Right atrium auricular region (tissue), 2 donors: ENCODE results near the gene NF1. TPM values are rescaled to one million over a fixed set of nuclear protein-coding genes. Genes with fewer than 3 reads are reported as not detected.
"Not testable (repeated sequence)": the region's sequence is repeated elsewhere in the genome, so short reads cannot be mapped to it uniquely, and the experiment has no call there.

Source experiments
- DNase-seq: peaks from one replicate; pipeline ENCODE4 v3.0.0-alpha.2; 2019; ENCODE audit warnings: low spot score
- H3K27ac ChIP-seq, 2 donors: fragments of 200-600 bp; sonication (generic); 1 replicate in 1 of 2; 2 replicates in 1 of 2; pipeline ENCODE4 v1.5.1; 2016 to 2019
- H3K27me3 ChIP-seq, 2 donors: fragments of 200-600 bp; sonication (generic); one replicate each; pipeline versions ENCODE4 v1.5.1 to v1.6.0; 2017 to 2019
- H3K36me3 ChIP-seq: fragments of 200-600 bp; sonication (generic); one replicate; pipeline ENCODE4 v1.5.1; 2016
- H3K4me1 ChIP-seq, 2 donors: fragments of 200-600 bp; sonication (generic); one replicate each; pipeline versions ENCODE4 v1.5.1 to v1.6.0; 2017 to 2019
- H3K4me3 ChIP-seq, 2 donors: fragments of 200-600 bp; sonication (generic); 1 replicate in 1 of 2; 2 replicates in 1 of 2; pipeline ENCODE4 v1.5.1; 2017 to 2019; ENCODE audit warnings: mild to moderate bottlenecking in 1 of 2, moderate library complexity in 1 of 2
- H3K9me3 ChIP-seq, 2 donors: fragments of 200-600 bp; sonication (generic); one replicate each; pipeline ENCODE4 v1.5.1; 2019
- CTCF ChIP-seq, 2 donors: fragments of 200-600 bp; sonication (generic); IDR thresholded peaks; one replicate each; pipeline ENCODE4 v1.5.1; 2019; ENCODE audit warnings: antibody characterized with exemption in 2 of 2
- total RNA-seq, 2 donors: library from RNA; depleted of rRNA; stranded (reverse); fragments of >200 nt; gene quantifications; one replicate each; pipeline ENCODE4 v1.1.0, GENCODE V29; 2016

Gene NF1
- total RNA-seq, 2 donors from 2014 or later: 47.5 to 51.4 TPM

- no peak for DNase-seq
- Histone ChIP-seq H3K27me3 (no peaks in the 10 kb centered on the region), H3K4me1 (no peaks in the 10 kb centered on the region), H3K36me3 (peaks cover 24% of the 10 kb centered on the region), H3K27ac (no peak overlapping the region), H3K4me3 (no peak overlapping the region), H3K9me3 (no peaks in the 10 kb centered on the region)
- TF ChIP-seq CTCF (IDR thresholded peaks at IDR 0.05): no peak
Observed at GRCh38 chr17:31256936-31257335, 162.2 kb downstream of the NF1 start.

GRCh38 chr17:31260151-31260550 lies 165.4 kb downstream of the NF1 start:
- H3K4me3 ChIP-seq: no peak overlapping the region
- DNase-seq: no peak
- peaks cover 29% of the 10 kb centered on the region for H3K36me3 ChIP-seq
- H3K9me3 ChIP-seq: no peaks in the 10 kb centered on the region
- H3K27ac ChIP-seq: no peak overlapping the region
- H3K27me3 ChIP-seq: no peaks in the 10 kb centered on the region
- TF ChIP-seq CTCF (IDR thresholded peaks at IDR 0.05): no peak
- no peaks in the 10 kb centered on the region for H3K4me1 ChIP-seq

- Histone ChIP-seq H3K4me3 (no peak overlapping the region), H3K27me3 (no peaks in the 10 kb centered on the region), H3K27ac (no peak overlapping the region), H3K4me1 (no peaks in the 10 kb centered on the region), H3K36me3 (peaks cover 40% of the 10 kb centered on the region), H3K9me3 (no peaks in the 10 kb centered on the region)
- DNase-seq: no peak
- TF ChIP-seq CTCF (IDR thresholded peaks at IDR 0.05): no peak
Observed at GRCh38 chr17:31261601-31262000, 166.8 kb downstream of the NF1 start.

- not testable (repeated sequence) for H3K4me3 ChIP-seq, H3K27ac ChIP-seq, DNase-seq, H3K9me3 ChIP-seq, H3K4me1 ChIP-seq, H3K27me3 ChIP-seq
- H3K36me3 ChIP-seq: peaks cover 40% of the 10 kb centered on the region
Observed at GRCh38 chr17:31262923-31263322, 168.1 kb downstream of the NF1 start.

- Histone ChIP-seq H3K27ac (no peak overlapping the region), H3K27me3 (no peaks in the 10 kb centered on the region), H3K9me3 (no peaks in the 10 kb centered on the region), H3K4me1 (peaks cover 0 to 26% of the 10 kb centered on the region in 2 donors), H3K36me3 (peaks cover 22% of the 10 kb centered on the region), H3K4me3 (no peak overlapping the region)
- no peak for DNase-seq
- no peak for TF ChIP-seq CTCF (IDR thresholded peaks at IDR 0.05)
Observed at GRCh38 chr17:31266042-31266441, 171.3 kb downstream of the NF1 start.

- TF ChIP-seq CTCF (IDR thresholded peaks at IDR 0.05): no peak
- Histone ChIP-seq H3K4me1 (peaks cover 0 to 35% of the 10 kb centered on the region in 2 donors), H3K9me3 (no peaks in the 10 kb centered on the region), H3K36me3 (peaks cover 13% of the 10 kb centered on the region), H3K27ac (peak overlapping the region in 1 of 2 donors; percentile 42), H3K27me3 (no peaks in the 10 kb centered on the region), H3K4me3 (no peak overlapping the region)
- DNase-seq: no peak
Observed at GRCh38 chr17:31269036-31269577, 174.3 kb downstream of the NF1 start.
